GM19351 (cell line): ENCODE results near the gene CPS1.

Experiments
- ATAC-seq: cut with Tn5 transposase; IDR thresholded peaks from one replicate; pipeline ENCODE4 v1.9.1; 2021; ENCODE audit warnings: mild to moderate bottlenecking, moderate library complexity; ENCODE audit not compliant: unreplicated experiment

CPS1 gene

GRCh38 chr2:210546424-210547208, 9.8 kb upstream of the CPS1 start:
- no peak for ATAC-seq

- ATAC-seq: no peak
Measured at GRCh38 chr2:210548031-210548430, 8.4 kb upstream of the CPS1 start.

GRCh38 chr2:210548878-210549384, 7.5 kb upstream of the CPS1 start:
- no peak for ATAC-seq

GRCh38 chr2:210551001-210551400, 5.4 kb upstream of the CPS1 start:
- no peak for ATAC-seq

- ATAC-seq: no peak
Measured at GRCh38 chr2:210553373-210553772, 3.0 kb upstream of the CPS1 start.

GRCh38 chr2:210555555-210555954, 844 bp upstream of the CPS1 start:
- no peak for ATAC-seq

GRCh38 chr2:210557721-210558120, 1.3 kb downstream of the CPS1 start:
- ATAC-seq: no peak

GRCh38 chr2:210558708-210559107, 2.3 kb downstream of the CPS1 start:
- ATAC-seq: no peak

- ATAC-seq: no peak
Measured at GRCh38 chr2:210559182-210559581, 2.8 kb downstream of the CPS1 start.

- no peak for ATAC-seq
Measured at GRCh38 chr2:210561475-210561874, 5.1 kb downstream of the CPS1 start.

- ATAC-seq: no peak
Measured at GRCh38 chr2:210562091-210562490, 5.7 kb downstream of the CPS1 start.

GRCh38 chr2:210562502-210563080, 6.2 kb downstream of the CPS1 start:
- no peak for ATAC-seq

- ATAC-seq: no peak
Measured at GRCh38 chr2:210567279-210567678, 10.9 kb downstream of the CPS1 start.

- no peak for ATAC-seq
Measured at GRCh38 chr2:210568108-210568507, 11.7 kb downstream of the CPS1 start.

- ATAC-seq: peak; percentile 96
Measured at GRCh38 chr2:210577263-210578071, 21.1 kb downstream of the CPS1 start.

- no peak for ATAC-seq
Measured at GRCh38 chr2:210584834-210585233, 28.4 kb downstream of the CPS1 start.

- no peak for ATAC-seq
Measured at GRCh38 chr2:210586381-210586780, 30.0 kb downstream of the CPS1 start.

GRCh38 chr2:210591663-210592062, 35.3 kb downstream of the CPS1 start:
- no peak for ATAC-seq

- ATAC-seq: no peak
Measured at GRCh38 chr2:210592726-210593125, 36.3 kb downstream of the CPS1 start.

- no peak for ATAC-seq
Measured at GRCh38 chr2:210593166-210593565, 36.8 kb downstream of the CPS1 start.

GRCh38 chr2:210598219-210598618, 41.8 kb downstream of the CPS1 start:
- no peak for ATAC-seq

- no peak for ATAC-seq
Measured at GRCh38 chr2:210599476-210599875, 43.1 kb downstream of the CPS1 start.
